SK-N-SH (cell line): ENCODE data around the gene HOXA5. TPM values are rescaled to one million over a fixed set of nuclear protein-coding genes. Genes with fewer than 3 reads are reported as not detected.

Experiments
- CTCF ChIA-PET: fragments of 300-600, 350-600 bp; formaldehyde crosslinking; extraction: SDS; loops from one replicate; lab custom pipeline; 2021; lab: Yijun Ruan, JAX
- POLR2A ChIA-PET: fragments of 350-600 bp; sonication (Branson Sonifier 250); formaldehyde crosslinking; extraction: SDS; loops from one replicate; lab custom pipeline; 2020; ENCODE audit warnings: antibody characterized with exemption, inconsistent platforms; lab: Yijun Ruan, JAX
- DNase-seq: peaks from one replicate; pipeline ENCODE4 v3.0.0; 2012
- H2AFZ ChIP-seq: fragments of 200-600 bp; sonication (generic); 2 replicates; pipeline ENCODE4 v1.8.1; 2016; ENCODE audit warnings: antibody characterized with exemption, mild to moderate bottlenecking, low read depth
- H3F3A ChIP-seq: fragments of 200-600 bp; sonication (generic); replicated peaks from 2 replicates; pipeline ENCODE3; 2016; ENCODE audit warnings: antibody characterized with exemption, mild to moderate bottlenecking; ENCODE audit not compliant: insufficient read depth
- H3K27ac ChIP-seq, 2 experiments: fragments of 200-500 bp in 1 of 2; fragments of 200-600 bp in 1 of 2; sonication (Bioruptor generic) in 1 of 2; sonication (generic), shearing (Covaris generic) in 1 of 2; 2 replicates each; pipeline versions ENCODE4 v1.5.1 to v1.6.1; 2014 to 2016; ENCODE audit warnings: low read depth in 2 of 2, inconsistent platforms in 1 of 2, low read length in 1 of 2, mild to moderate bottlenecking in 1 of 2, mixed read lengths in 1 of 2
- H3K27me3 ChIP-seq: fragments of 200-600 bp; sonication (generic), shearing (Covaris generic); 2 replicates; pipeline ENCODE4 v1.6.1; 2016; ENCODE audit warnings: mixed run types; ENCODE audit not compliant: insufficient read depth
- H3K36me3 ChIP-seq, 2 experiments: fragments of 200-500 bp in 1 of 2; fragments of 200-600 bp in 1 of 2; sonication (Bioruptor generic) in 1 of 2; sonication (generic) in 1 of 2; replicated peaks in 1 of 2; 2 replicates each; pipeline versions ENCODE3 to v1.5.1; 2014 to 2016; ENCODE audit warnings: low read length in 1 of 2, mild to moderate bottlenecking in 1 of 2; ENCODE audit not compliant: insufficient read depth in 2 of 2, control insufficient read depth in 1 of 2
- H3K4me1 ChIP-seq, 2 experiments: fragments of 200-500 bp in 1 of 2; fragments of 200-600 bp in 1 of 2; sonication (Bioruptor generic) in 1 of 2; sonication (generic), shearing (Covaris generic) in 1 of 2; 2 replicates each; pipeline versions ENCODE4 v1.5.1 to v1.6.1; 2014 to 2016; ENCODE audit warnings: low read depth in 1 of 2, low read length in 1 of 2, mixed run types in 1 of 2; ENCODE audit not compliant: insufficient read depth in 2 of 2, control insufficient read depth in 1 of 2
- H3K4me2 ChIP-seq: fragments of 200-600 bp; sonication (generic), shearing (Covaris generic); 2 replicates; pipeline ENCODE4 v1.6.1; 2017; ENCODE audit warnings: mixed run types
- H3K4me3 ChIP-seq, 2 experiments: fragments of 200-500 bp in 1 of 2; fragments of 200-600 bp in 1 of 2; sonication (Bioruptor generic) in 1 of 2; sonication (generic), shearing (Covaris generic) in 1 of 2; 2 replicates each; pipeline versions ENCODE4 v1.5.1 to v1.8.1; 2014 to 2016; ENCODE audit warnings: low read depth in 2 of 2, inconsistent platforms in 1 of 2, low read length in 1 of 2, mild to moderate bottlenecking in 1 of 2, mixed read lengths in 1 of 2, moderate library complexity in 1 of 2
- H3K79me2 ChIP-seq: fragments of 200-600 bp; sonication (generic); 2 replicates; pipeline ENCODE4 v1.8.1; 2017; ENCODE audit warnings: mild to moderate bottlenecking; ENCODE audit not compliant: insufficient read depth
- H3K9ac ChIP-seq: fragments of 200-600 bp; sonication (generic); 2 replicates; pipeline ENCODE4 v1.6.1; 2017; ENCODE audit warnings: mixed run types
- H3K9me2 ChIP-seq: fragments of 200-600 bp; sonication (generic); 2 replicates; pipeline ENCODE4 v1.6.1; 2017; ENCODE audit warnings: mixed run types
- H3K9me3 ChIP-seq: fragments of 200-600 bp; sonication (generic); 2 replicates; pipeline ENCODE4 v1.6.1; 2017; ENCODE audit warnings: mixed run types, mild to moderate bottlenecking, moderate library complexity
- H4K20me1 ChIP-seq: fragments of 200-600 bp; sonication (generic); 2 replicates; pipeline ENCODE4 v1.6.1; 2017; ENCODE audit warnings: mild to moderate bottlenecking, mixed run types; ENCODE audit not compliant: insufficient read depth
- ELF1 ChIP-seq: IDR thresholded peaks from 2 replicates; pipeline ENCODE4 v1.4.0; 2012
- EP300 ChIP-seq, 2 experiments: IDR thresholded peaks; 2 replicates each; pipeline versions ENCODE4 v1.4.0 to v1.6.1; 2012; ENCODE audit warnings: borderline replicate concordance in 1 of 2, low read depth in 1 of 2, low read length in 1 of 2
- EZH2phosphoT487 ChIP-seq: fragments of 200-600 bp; sonication (generic); IDR thresholded peaks from 2 replicates; pipeline ENCODE4 v1.6.1; 2017; ENCODE audit warnings: low read depth, mixed run types, mild to moderate bottlenecking, antibody characterized with exemption, moderate library complexity, borderline replicate concordance
- GABPA ChIP-seq: IDR thresholded peaks from 2 replicates; pipeline ENCODE4 v1.4.0; 2012; ENCODE audit warnings: low read depth, mild to moderate bottlenecking
- GATA2 ChIP-seq: sonication (generic); formaldehyde crosslinking; IDR thresholded peaks from 2 replicates; pipeline ENCODE4 v1.5.0; 2020; ENCODE audit warnings: mild to moderate bottlenecking, missing genetic modification reagents
- NRF1 ChIP-seq: IDR thresholded peaks from 2 replicates; pipeline ENCODE4 v1.6.1; 2012; ENCODE audit warnings: low read depth, mild to moderate bottlenecking, low read length
- TAF1 ChIP-seq: IDR thresholded peaks from 2 replicates; pipeline ENCODE4 v1.6.1; 2012; ENCODE audit warnings: low read depth, mild to moderate bottlenecking, low read length, moderate library complexity, borderline replicate concordance
- YY1 ChIP-seq: IDR thresholded peaks from 2 replicates; pipeline ENCODE4 v1.4.0; 2012; ENCODE audit warnings: low read depth, mild to moderate bottlenecking
- WGBS: methylation state at CpG from one replicate; pipeline ENCODE4 v1.1.6; 2017; ENCODE audit warnings: low lambda C conversion rate; 5-methylcytosine and 5-hydroxymethylcytosine counted together
- polyA plus RNA-seq, 3 experiments: library from polyadenylated mRNA; depleted of rRNA; stranded (reverse); fragments of >200 nt; gene quantifications; 2 replicates each; pipeline ENCODE4 v1.2.3, GENCODE V29; 2012
- TF ChIP-seq, protein P1 (sequence below): IDR thresholded peaks from 2 replicates; pipeline ENCODE4 v1.4.0; 2012; ENCODE audit warnings: low read depth, borderline replicate concordance
- TF ChIP-seq, protein P2 (sequence below): IDR thresholded peaks from 2 replicates; pipeline ENCODE4; 2012

HOXA5 gene
- polyA plus RNA-seq, 1 of the 3 experiments (the other 2 are of a cell fraction): not detected

DNA sequence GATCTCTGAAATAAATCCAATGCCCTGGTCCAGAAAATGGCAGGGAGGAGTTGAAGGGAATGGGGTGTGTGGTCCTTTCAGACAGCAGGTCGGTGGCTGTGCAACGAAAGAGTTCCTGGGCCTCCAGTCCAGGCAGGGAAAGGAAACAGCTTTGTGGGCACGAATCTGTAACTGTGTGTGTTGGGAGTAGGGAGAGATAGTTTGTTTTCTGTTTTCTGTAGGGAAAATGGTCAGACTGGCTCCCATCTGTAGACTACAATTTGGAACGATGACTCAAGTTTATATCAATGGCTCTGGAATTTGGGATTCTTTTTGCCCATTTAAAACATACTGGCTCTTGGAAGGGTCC lies 24.4 kb upstream of the HOXA5 start:
- POLR2A ChIA-PET: no interaction called here
- no peak for DNase-seq
- CTCF ChIA-PET: interaction anchor here (0.6 to 12.1 kb wide), 12 partner anchors 7 to 1430 kb away, joined by 3 to 205 read pairs (median 4); partner anchors contain the start of genes HOXA10, HOXA3 and HOXA7
- H3K27me3 ChIP-seq: peaks cover 100% of the 10 kb centered on the region
- no peaks in the 10 kb centered on the region for H3K9me2 ChIP-seq
- no peaks in the 10 kb centered on the region for H3K79me2 ChIP-seq
- H3K36me3 ChIP-seq: no peaks in the 10 kb centered on the region
- no peak overlapping the region for H3K9ac ChIP-seq
- H3K9me3 ChIP-seq: no peaks in the 10 kb centered on the region
- no peak overlapping the region for H3K4me2 ChIP-seq
- no peak overlapping the region for H3K4me3 ChIP-seq
- peaks cover 13% of the 10 kb centered on the region for H4K20me1 ChIP-seq
- peaks cover 15% of the 10 kb centered on the region for H3F3A ChIP-seq
- H2AFZ ChIP-seq: no peak overlapping the region
- 24% methylated on average over 4 of the region's 4 CpGs for WGBS
- TF ChIP-seq YY1 (no peak), GABPA (no peak), GATA2 (CRISPR knock-in tag) (no peak), TAF1 (no peak)
- TF ChIP-seq, protein P1, sequence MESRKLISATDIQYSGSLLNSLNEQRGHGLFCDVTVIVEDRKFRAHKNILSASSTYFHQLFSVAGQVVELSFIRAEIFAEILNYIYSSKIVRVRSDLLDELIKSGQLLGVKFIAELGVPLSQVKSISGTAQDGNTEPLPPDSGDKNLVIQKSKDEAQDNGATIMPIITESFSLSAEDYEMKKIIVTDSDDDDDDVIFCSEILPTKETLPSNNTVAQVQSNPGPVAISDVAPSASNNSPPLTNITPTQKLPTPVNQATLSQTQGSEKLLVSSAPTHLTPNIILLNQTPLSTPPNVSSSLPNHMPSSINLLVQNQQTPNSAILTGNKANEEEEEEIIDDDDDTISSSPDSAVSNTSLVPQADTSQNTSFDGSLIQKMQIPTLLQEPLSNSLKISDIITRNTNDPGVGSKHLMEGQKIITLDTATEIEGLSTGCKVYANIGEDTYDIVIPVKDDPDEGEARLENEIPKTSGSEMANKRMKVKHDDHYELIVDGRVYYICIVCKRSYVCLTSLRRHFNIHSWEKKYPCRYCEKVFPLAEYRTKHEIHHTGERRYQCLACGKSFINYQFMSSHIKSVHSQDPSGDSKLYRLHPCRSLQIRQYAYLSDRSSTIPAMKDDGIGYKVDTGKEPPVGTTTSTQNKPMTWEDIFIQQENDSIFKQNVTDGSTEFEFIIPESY: no peak
- no peak overlapping the region for H3K27ac ChIP-seq
- peaks cover 0 to under 1% of the 10 kb centered on the region in 2 experiments; a peak in 1 of 4 replicates for H3K4me1 ChIP-seq

DNA sequence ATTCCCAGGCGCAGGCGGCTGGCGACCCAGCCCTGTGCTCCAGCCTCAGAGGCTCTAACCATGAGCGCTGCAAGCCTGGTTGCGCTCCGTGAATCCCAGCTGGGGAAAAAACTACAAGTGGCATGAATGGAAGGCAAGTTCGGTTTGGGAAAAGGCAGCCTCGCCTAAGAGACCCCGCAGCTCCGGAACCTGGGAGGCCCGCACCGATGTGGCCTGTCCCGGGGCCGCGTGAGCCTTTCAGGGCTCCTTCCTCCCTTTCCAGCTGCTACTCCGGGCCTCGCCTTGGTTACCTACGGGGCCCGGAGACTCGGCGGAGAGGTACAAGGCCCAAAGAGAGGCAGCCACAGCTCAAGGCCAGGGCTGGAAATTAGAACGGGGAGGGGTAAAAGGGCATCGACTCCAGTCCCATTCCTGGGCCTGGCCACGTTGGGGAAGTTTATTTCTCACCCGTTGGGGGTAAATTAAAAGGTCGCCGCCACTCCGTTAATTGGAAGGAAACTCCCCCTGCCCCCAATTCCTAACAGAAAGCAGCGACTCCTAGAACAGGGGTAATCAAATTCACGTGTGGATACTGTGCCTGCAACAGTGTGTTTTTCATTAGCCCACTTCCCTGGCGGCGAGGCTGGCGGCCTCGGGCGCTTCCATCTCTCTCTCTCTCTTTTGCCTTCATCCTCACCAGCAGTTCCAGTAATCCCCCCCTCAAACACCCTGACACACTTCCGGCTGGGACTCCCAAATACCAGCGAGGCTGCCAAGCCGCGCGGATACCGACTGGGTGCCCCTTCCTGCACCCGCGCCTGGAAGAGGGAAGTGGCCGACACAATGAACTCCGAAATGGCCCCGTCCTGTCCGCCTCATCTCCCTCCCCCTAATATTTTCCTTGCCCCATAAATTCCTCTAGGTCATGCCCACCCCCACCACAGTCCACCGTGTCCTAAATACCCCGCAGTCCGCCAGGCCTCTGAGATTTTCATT lies 23.3 kb upstream of the HOXA5 start:
- peaks cover 100% of the 10 kb centered on the region for H3K27me3 ChIP-seq
- H3K4me3 ChIP-seq: no peak overlapping the region
- H3K4me2 ChIP-seq: no peak overlapping the region
- H3K9me3 ChIP-seq: no peaks in the 10 kb centered on the region
- ChIA-PET CTCF (interaction anchor here (0.9 to 12.1 kb wide), 7 partner anchors 8 to 797 kb away, joined by 3 to 205 read pairs (median 4); partner anchors contain the start of genes HOXA10 and HOXA3), POLR2A (no interaction called here)
- H2AFZ ChIP-seq: no peak overlapping the region
- no peak overlapping the region for H3K9ac ChIP-seq
- no peaks in the 10 kb centered on the region; a peak in 1 of 4 replicates for H3K4me1 ChIP-seq
- WGBS: 22% methylated on average over 50 of the region's 50 CpGs
- peak; percentile 45 for DNase-seq
- no peaks in the 10 kb centered on the region for H3K79me2 ChIP-seq
- no peaks in the 10 kb centered on the region for H3K36me3 ChIP-seq
- no peak overlapping the region for H3K27ac ChIP-seq
- peaks cover 13% of the 10 kb centered on the region for H4K20me1 ChIP-seq
- peaks cover 20% of the 10 kb centered on the region for H3F3A ChIP-seq
- TF ChIP-seq EP300 (IDR thresholded peaks at IDR 0.05; ENCODE audit: borderline replicate concordance in 1 of 2, low read depth in 1 of 2, low read length in 1 of 2) (no peak), ELF1 (no peak), EZH2phosphoT487 (peak; percentile 88), NRF1 (no peak)
- TF ChIP-seq, protein P2, sequence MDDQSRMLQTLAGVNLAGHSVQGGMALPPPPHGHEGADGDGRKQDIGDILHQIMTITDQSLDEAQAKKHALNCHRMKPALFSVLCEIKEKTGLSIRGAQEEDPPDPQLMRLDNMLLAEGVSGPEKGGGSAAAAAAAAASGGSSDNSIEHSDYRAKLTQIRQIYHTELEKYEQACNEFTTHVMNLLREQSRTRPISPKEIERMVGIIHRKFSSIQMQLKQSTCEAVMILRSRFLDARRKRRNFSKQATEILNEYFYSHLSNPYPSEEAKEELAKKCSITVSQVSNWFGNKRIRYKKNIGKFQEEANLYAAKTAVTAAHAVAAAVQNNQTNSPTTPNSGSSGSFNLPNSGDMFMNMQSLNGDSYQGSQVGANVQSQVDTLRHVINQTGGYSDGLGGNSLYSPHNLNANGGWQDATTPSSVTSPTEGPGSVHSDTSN: no peak
- no peaks in the 10 kb centered on the region for H3K9me2 ChIP-seq
